ENCODE data around the gene OVCA2. TPM values are rescaled to one million over a fixed set of nuclear protein-coding genes. Genes with fewer than 3 reads are reported as not detected.

Gene OVCA2
- total RNA-seq, 4 donors from 2014 or later: 21.1 to 30.4 (median 26.2) TPM

- ATAC-seq (ENCODE audit: low FRiP score) (no peak), DNase-seq (ENCODE audit: low spot score) (no peak)
- no peak for TF ChIP-seq CTCF (IDR thresholded peaks at IDR 0.05)
Measured at GRCh38 chr17:2034806-2035540, 6.8 kb upstream of the OVCA2 start.

GRCh38 chr17:2035541-2036488 is 6.0 kb upstream of the OVCA2 start:
- no peak for ATAC-seq (ENCODE audit: low FRiP score)
- no peak for TF ChIP-seq CTCF (IDR thresholded peaks at IDR 0.05)

GRCh38 chr17:2037155-2037554 is 4.7 kb upstream of the OVCA2 start:
- ATAC-seq (ENCODE audit: low FRiP score): no peak
- TF ChIP-seq CTCF (IDR thresholded peaks at IDR 0.05): no peak

More at GRCh38 chr17:2035541-2036488, 6.0 kb upstream of the OVCA2 start:
- no peak for DNase-seq (ENCODE audit: low spot score)

GRCh38 chr17:2040219-2040827 is 1.5 kb upstream of the OVCA2 start:
- ATAC-seq (ENCODE audit: low FRiP score): no peak
- no peak for DNase-seq (ENCODE audit: low spot score)
- TF ChIP-seq CTCF (IDR thresholded peaks at IDR 0.05): no peak

More at GRCh38 chr17:2037155-2037554, 4.7 kb upstream of the OVCA2 start:
- DNase-seq (ENCODE audit: low spot score): no peak

GRCh38 chr17:2040942-2041560 is 771 bp upstream of the OVCA2 start:
- DNase-seq (ENCODE audit: low spot score): no peak
- ATAC-seq (ENCODE audit: low FRiP score): no peak
- no peak for TF ChIP-seq CTCF (IDR thresholded peaks at IDR 0.05)

- DNase-seq (ENCODE audit: low spot score) (no peak), ATAC-seq (ENCODE audit: low FRiP score) (peak; percentile 9)
- TF ChIP-seq CTCF (IDR thresholded peaks at IDR 0.05): no peak
Measured at GRCh38 chr17:2042390-2042847, 597 bp downstream of the OVCA2 start.

Data from omental fat pad (tissue), 4 donors.